ENCODE data around the gene KAT7. TPM values are rescaled to one million over a fixed set of nuclear protein-coding genes. Genes with fewer than 3 reads are reported as not detected.
A peak's percentile ranks its signal among the peaks of the same experiment; 100 is the strongest.

KAT7 gene
- total and polyA plus RNA-seq, 11 donors: 10.1 to 80.9 (median 52.7) TPM

- 75 to 97% (median 86%) methylated on average over 2 of the region's 2 CpGs for WGBS, 4 donors
- no peaks in the 10 kb centered on the region for H3K9me3 ChIP-seq
- H3K4me1 ChIP-seq: peaks cover 0 to 41% (median 10%) of the 10 kb centered on the region in 12 donors
- peak overlapping the region in 1 of 12 donors; percentile 16 for H3K27ac ChIP-seq
- H3K36me3 ChIP-seq: peaks cover 0 to 100% (median 94%) of the 10 kb centered on the region in 9 donors
- intact Hi-C loops (cut with DNase I): no loop called here
- no peak for ATAC-seq
- TF ChIP-seq POLR2A (IDR thresholded peaks at IDR 0.05) (no peak), CTCF (IDR thresholded peaks at IDR 0.05) (no peak)
- no peak for DNase-seq
- no peak overlapping the region for H3K4me3 ChIP-seq
- no peaks in the 10 kb centered on the region for H3K27me3 ChIP-seq
These were observed 33.0 kb downstream of the KAT7 start for GRCh38 chr17:49821466-49821865.

- DNase-seq (no peak), ATAC-seq (no peak)
- TF ChIP-seq POLR2A (IDR thresholded peaks at IDR 0.05) (no peak), CTCF (IDR thresholded peaks at IDR 0.05) (no peak)
- Histone ChIP-seq H3K27me3 (no peaks in the 10 kb centered on the region), H3K4me3 (no peak overlapping the region), H3K4me1 (peaks cover 0 to 37% (median 6%) of the 10 kb centered on the region in 12 donors), H3K9me3 (no peaks in the 10 kb centered on the region), H3K36me3 (peaks cover 0 to 100% (median 94%) of the 10 kb centered on the region in 9 donors), H3K27ac (no peak overlapping the region)
- WGBS, 4 donors: 92 to 100% (median 95%) methylated on average over 1 of the region's 1 CpG
- intact Hi-C loops (cut with DNase I): no loop called here
These were observed 33.4 kb downstream of the KAT7 start for GRCh38 chr17:49821916-49822315.

GRCh38 chr17:49822829-49823228, 34.3 kb downstream of the KAT7 start:
- no peaks in the 10 kb centered on the region for H3K9me3 ChIP-seq
- intact Hi-C loops (cut with DNase I): no loop called here
- peaks cover 0 to 43% (median 6%) of the 10 kb centered on the region in 12 donors for H3K4me1 ChIP-seq
- H3K4me3 ChIP-seq: no peak overlapping the region
- 73 to 77% (median 76%) methylated on average over 2 of the region's 2 CpGs for WGBS, 4 donors
- no peaks in the 10 kb centered on the region for H3K27me3 ChIP-seq
- peak overlapping the region in 1 of 12 donors; percentile 3 for H3K27ac ChIP-seq
- ATAC-seq (peak; percentile 47 to 88 (median 78)), DNase-seq (peak in 4 of 5 donors; percentile 34 to 68 (median 56))
- peaks cover 0 to 100% (median 94%) of the 10 kb centered on the region in 9 donors for H3K36me3 ChIP-seq
- TF ChIP-seq CTCF (IDR thresholded peaks at IDR 0.05) (no peak), POLR2A (IDR thresholded peaks at IDR 0.05) (no peak)

- no peak for DNase-seq
- Histone ChIP-seq H3K27me3 (no peaks in the 10 kb centered on the region), H3K9me3 (no peaks in the 10 kb centered on the region), H3K36me3 (peaks cover 0 to 99% (median 94%) of the 10 kb centered on the region in 9 donors), H3K27ac (peak overlapping the region in 1 of 12 donors; percentile 2), H3K4me3 (no peak overlapping the region), H3K4me1 (peaks cover 0 to 50% (median 11%) of the 10 kb centered on the region in 12 donors)
- 87 to 99% (median 92%) methylated on average over 2 of the region's 2 CpGs for WGBS, 4 donors
- intact Hi-C loops (cut with DNase I): no loop called here
- TF ChIP-seq CTCF (IDR thresholded peaks at IDR 0.05) (no peak), POLR2A (IDR thresholded peaks at IDR 0.05) (no peak)
- no peak for ATAC-seq
These were observed 35.1 kb downstream of the KAT7 start for GRCh38 chr17:49823614-49824013.

All from heart left ventricle (tissue), 16 donors.